22Rv1 (cell line): ENCODE results near the gene NEK4.
"Not testable (repeated sequence)": the region's sequence is repeated elsewhere in the genome, so short reads cannot be mapped to it uniquely, and the experiment has no call there.

Experiments used
- H3K27ac ChIP-seq: fragments of 450-650 bp; 2 replicates; pipeline ENCODE4 v1.5.1; 2017
- CTCF ChIP-seq: fragments of 450-650 bp; IDR thresholded peaks from 2 replicates; pipeline ENCODE4 v1.5.1; 2017; ENCODE audit warnings: mild to moderate bottlenecking
- ZFX ChIP-seq: fragments of 450-650 bp; IDR thresholded peaks from 2 replicates; pipeline ENCODE4 v1.6.1; 2017; ENCODE audit warnings: antibody characterized with exemption, borderline replicate concordance

Gene NEK4

GRCh38 chr3:52777127-52777958 is 6.6 kb upstream of the NEK4 start, which contains the start of gene ITIH1:
Gene ITIH1 (plus strand): TSS chr3:52777599. CDS start chr3:52777616, 17 bp downstream.
- no peak for TF ChIP-seq ZFX
- TF ChIP-seq CTCF = no peak
- no peak within 1 kb of the TSS for H3K27ac ChIP-seq

- H3K27ac ChIP-seq = not testable (repeated sequence)
Observed at GRCh38 chr3:52776486-52776885, 5.7 kb upstream of the NEK4 start.

GRCh38 chr3:52775877-52776276 is 5.1 kb upstream of the NEK4 start:
- TF ChIP-seq ZFX = no peak
- no peak for TF ChIP-seq CTCF
- no peak overlapping the region for H3K27ac ChIP-seq

- H3K27ac ChIP-seq = no peak overlapping the region
Observed at GRCh38 chr3:52774901-52775864, 4.4 kb upstream of the NEK4 start.

GRCh38 chr3:52774066-52774713 is 3.5 kb upstream of the NEK4 start:
- H3K27ac ChIP-seq = no peak overlapping the region
- no peak for TF ChIP-seq CTCF
- TF ChIP-seq ZFX = no peak

More at GRCh38 chr3:52774901-52775864, 4.4 kb upstream of the NEK4 start:
- TF ChIP-seq CTCF (no peak), ZFX (no peak)

GRCh38 chr3:52773361-52774065 is 2.8 kb upstream of the NEK4 start:
- H3K27ac ChIP-seq = no peak overlapping the region
- TF ChIP-seq CTCF (no peak), ZFX (no peak)

GRCh38 chr3:52771702-52772101 is 962 bp upstream of the NEK4 start:
- peak overlapping the region; percentile 91 for H3K27ac ChIP-seq
- TF ChIP-seq ZFX (no peak), CTCF (no peak)
